ENCODE results near the gene ASCC2. TPM values are rescaled to one million over a fixed set of nuclear protein-coding genes. Genes with fewer than 3 reads are reported as not detected.

Gene ASCC2
- total and polyA plus RNA-seq, 2 of the 4 experiments (the other 2 are of a cell fraction) = 40.0 to 62.2 TPM

DNA sequence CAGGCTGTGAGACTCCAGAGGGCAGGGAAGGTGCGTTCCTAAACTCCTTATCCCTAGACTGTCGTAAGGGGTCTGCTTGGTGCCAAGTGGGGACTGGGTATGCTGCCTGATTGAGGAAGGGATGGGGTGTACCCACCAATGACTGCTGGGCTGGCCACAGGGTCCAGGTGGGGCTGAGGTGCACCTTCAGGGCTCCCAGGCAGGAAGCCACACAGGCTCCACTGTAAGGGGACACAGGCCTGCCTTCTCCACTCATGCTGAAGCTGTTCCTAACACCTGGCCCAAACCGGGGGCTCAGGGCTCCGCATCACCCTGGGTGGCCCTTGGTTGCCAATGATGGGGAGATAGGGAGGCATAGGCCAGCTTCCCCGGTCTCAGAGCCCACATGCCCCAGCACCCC is 97.9 kb downstream of the ASCC2 start:
- Histone ChIP-seq H3K4me1 (ENCODE audit: control insufficient read depth, insufficient read depth, low read length) (peaks cover 4% of the 10 kb centered on the region; the same call in 1 of the 2 replicates), H3K23ac (ENCODE audit: low read depth, low read length) (no peak overlapping the region), H3K18ac (ENCODE audit: low read depth, low read length) (no peak overlapping the region), H3K4me2 (ENCODE audit: low read depth, low read length) (no peak overlapping the region), H3K4me3 (ENCODE audit: insufficient read depth, low read depth, low read length) (no peak overlapping the region), H2BK120ac (ENCODE audit: low read depth, low read length) (no peak overlapping the region), H3K9ac (ENCODE audit: low read depth, low read length) (no peak overlapping the region), H4K91ac (ENCODE audit: insufficient read depth, low read depth, low read length) (no peak overlapping the region), H2AK9ac (replicated peaks; ENCODE audit: low read depth, low read length, poor library complexity) (no peak overlapping the region), H3K56ac (ENCODE audit: extremely low read depth, insufficient read depth, low read length) (no peak overlapping the region), H4K8ac (ENCODE audit: low read depth in 2 of 2, low read length in 2 of 2) (no peak overlapping the region), H2BK15ac (ENCODE audit: low read depth, low read length) (no peak overlapping the region), H4K20me1 (ENCODE audit: insufficient read depth, low read length) (no peaks in the 10 kb centered on the region), H3K14ac (replicated peaks; ENCODE audit: low read depth, low read length) (no peak overlapping the region), H3K27ac (ENCODE audit: insufficient read depth, low read length) (no peak overlapping the region), H2AFZ (replicated peaks; ENCODE audit: low read length, poor library complexity) (no peak overlapping the region), H3K27me3 (ENCODE audit: control insufficient read depth, insufficient read depth, low read length) (no peaks in the 10 kb centered on the region), H2BK20ac (ENCODE audit: low read depth, low read length) (no peak overlapping the region), H3K4ac (ENCODE audit: low read depth, low read length) (no peak overlapping the region), H2AK5ac (ENCODE audit: low read depth, low read length) (no peak overlapping the region), H3K9me3 (ENCODE audit: control insufficient read depth, insufficient read depth, low read length) (no peaks in the 10 kb centered on the region), H3K79me1 (ENCODE audit: low read depth in 1 of 2, low read length in 2 of 2) (no peaks in the 10 kb centered on the region), H3K9me1 (ENCODE audit: insufficient read depth, low read length) (0 out of 2 replicates have a peak, but pooled peaks cover 5% of the 10 kb centered on the region), H4K5ac (ENCODE audit: low read depth, low read length) (no peak overlapping the region), H2BK5ac (ENCODE audit: low read depth, low read length, poor library complexity, severe bottlenecking) (no peak overlapping the region), H3K36me3 (ENCODE audit: control insufficient read depth, insufficient read depth, low read length) (peaks cover 17% of the 10 kb centered on the region)
- TF ChIP-seq, protein P1, sequence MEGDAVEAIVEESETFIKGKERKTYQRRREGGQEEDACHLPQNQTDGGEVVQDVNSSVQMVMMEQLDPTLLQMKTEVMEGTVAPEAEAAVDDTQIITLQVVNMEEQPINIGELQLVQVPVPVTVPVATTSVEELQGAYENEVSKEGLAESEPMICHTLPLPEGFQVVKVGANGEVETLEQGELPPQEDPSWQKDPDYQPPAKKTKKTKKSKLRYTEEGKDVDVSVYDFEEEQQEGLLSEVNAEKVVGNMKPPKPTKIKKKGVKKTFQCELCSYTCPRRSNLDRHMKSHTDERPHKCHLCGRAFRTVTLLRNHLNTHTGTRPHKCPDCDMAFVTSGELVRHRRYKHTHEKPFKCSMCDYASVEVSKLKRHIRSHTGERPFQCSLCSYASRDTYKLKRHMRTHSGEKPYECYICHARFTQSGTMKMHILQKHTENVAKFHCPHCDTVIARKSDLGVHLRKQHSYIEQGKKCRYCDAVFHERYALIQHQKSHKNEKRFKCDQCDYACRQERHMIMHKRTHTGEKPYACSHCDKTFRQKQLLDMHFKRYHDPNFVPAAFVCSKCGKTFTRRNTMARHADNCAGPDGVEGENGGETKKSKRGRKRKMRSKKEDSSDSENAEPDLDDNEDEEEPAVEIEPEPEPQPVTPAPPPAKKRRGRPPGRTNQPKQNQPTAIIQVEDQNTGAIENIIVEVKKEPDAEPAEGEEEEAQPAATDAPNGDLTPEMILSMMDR (conservative IDR thresholded peaks at IDR 0.05; ENCODE audit: low read depth, low read length) = no peak
- no peak for TF ChIP-seq CEBPB (IDR thresholded peaks at IDR 0.05; ENCODE audit: low read depth, low read length)
- TF ChIP-seq MXI1 (IDR thresholded peaks at IDR 0.05; ENCODE audit: borderline replicate concordance, low read depth, low read length) = no peak
- TF ChIP-seq RCOR1 (IDR thresholded peaks at IDR 0.05; ENCODE audit: insufficient replicate concordance, low read length) = no peak
- TF ChIP-seq, protein P2, sequence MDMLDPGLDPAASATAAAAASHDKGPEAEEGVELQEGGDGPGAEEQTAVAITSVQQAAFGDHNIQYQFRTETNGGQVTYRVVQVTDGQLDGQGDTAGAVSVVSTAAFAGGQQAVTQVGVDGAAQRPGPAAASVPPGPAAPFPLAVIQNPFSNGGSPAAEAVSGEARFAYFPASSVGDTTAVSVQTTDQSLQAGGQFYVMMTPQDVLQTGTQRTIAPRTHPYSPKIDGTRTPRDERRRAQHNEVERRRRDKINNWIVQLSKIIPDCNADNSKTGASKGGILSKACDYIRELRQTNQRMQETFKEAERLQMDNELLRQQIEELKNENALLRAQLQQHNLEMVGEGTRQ (IDR thresholded peaks at IDR 0.05; ENCODE audit: low read depth, low read length) = no peak
- no peak for TF ChIP-seq MAFK (IDR thresholded peaks at IDR 0.05; ENCODE audit: low read depth, low read length)
- TF ChIP-seq ELK1 (IDR thresholded peaks at IDR 0.05; ENCODE audit: borderline replicate concordance, low read depth, low read length) = no peak
- no peak for TF ChIP-seq RAD21 (IDR thresholded peaks at IDR 0.05; ENCODE audit: low read length)
- no peak for TF ChIP-seq MAZ (IDR thresholded peaks at IDR 0.05; ENCODE audit: borderline replicate concordance, low read depth, low read length)
- TF ChIP-seq RFX5 (IDR thresholded peaks at IDR 0.05; ENCODE audit: low read depth, low read length) = no peak
- TF ChIP-seq FOS (IDR thresholded peaks at IDR 0.05; ENCODE audit: low read depth, low read length) = no peak
- no peak for TF ChIP-seq NFE2L2 (IDR thresholded peaks at IDR 0.05; ENCODE audit: low read depth, low read length)
- no peak for TF ChIP-seq POLR2A (IDR thresholded peaks at IDR 0.05; ENCODE audit: low read depth, low read length)
- TF ChIP-seq CHD1 (IDR thresholded peaks at IDR 0.05; ENCODE audit: low read depth, low read length) = no peak
- no peak for TF ChIP-seq SMC3 (IDR thresholded peaks at IDR 0.05; ENCODE audit: low read depth, low read length)
- no TSS peak for BruUV-seq (replicated peaks)
- dilution Hi-C loops (cut with HindIII; ENCODE audit: low sequenced_read_pairs, unreplicated experiment) (no loop called here), in situ Hi-C loops (cut with MboI; ENCODE audit: low sequenced_read_pairs) (no loop called here), intact Hi-C loops (cut with micrococcal nuclease) (no loop called here)
- CTCF ChIA-PET = no interaction called here
- no peak for DNase-seq
- POLR2A ChIA-PET (ENCODE audit: unreplicated experiment) = interaction anchor here (0.6 kb wide), 1 partner anchor 87 kb away, joined by 10 read pairs; no protein-coding TSS in a partner anchor
- no peak for ATAC-seq (ENCODE audit: low read depth)
- 100% methylated on average over 1 of the region's 5 CpGs; no CpG with 5 or more reads in 1 of the 2 experiments for WGBS, 2 experiments (ENCODE audit: extremely low coverage in 2 of 2, insufficient read length in 1 of 2)

Data from IMR-90 (cell line).